Non-pigmented ciliary epithelial cell (primary cell): ENCODE measurements around the gene ASB4.

ENCODE experiments used
- DNase-seq: peaks from one replicate; pipeline ENCODE4 v3.0.0-alpha.2; 2010; ENCODE audit warnings: low read depth

ASB4 gene

GRCh38 chr7:95553939-95554338 is 68.2 kb downstream of the ASB4 start:
- no peak for DNase-seq

GRCh38 chr7:95556777-95557176 is 71.0 kb downstream of the ASB4 start:
- no peak for DNase-seq

GRCh38 chr7:95558864-95559263 is 73.1 kb downstream of the ASB4 start:
- DNase-seq, result no peak

GRCh38 chr7:95560674-95561073 is 74.9 kb downstream of the ASB4 start:
- DNase-seq, result no peak

GRCh38 chr7:95569720-95570119 is 84.0 kb downstream of the ASB4 start:
- DNase-seq, result no peak

GRCh38 chr7:95577137-95577536 is 91.4 kb downstream of the ASB4 start:
- no peak for DNase-seq

- no peak for DNase-seq
Observed at GRCh38 chr7:95578299-95578855, 92.6 kb downstream of the ASB4 start.

GRCh38 chr7:95579318-95579717 is 93.6 kb downstream of the ASB4 start:
- no peak for DNase-seq

- DNase-seq, result no peak
Observed at GRCh38 chr7:95581467-95581866, 95.7 kb downstream of the ASB4 start.

GRCh38 chr7:95582578-95583293 is 97.0 kb downstream of the ASB4 start:
- no peak for DNase-seq

GRCh38 chr7:95583834-95584621 is 98.3 kb downstream of the ASB4 start:
- no peak for DNase-seq

- no peak for DNase-seq
Observed at GRCh38 chr7:95584769-95585425, 99.2 kb downstream of the ASB4 start.

GRCh38 chr7:95585426-95585789 is 99.7 kb downstream of the ASB4 start:
- no peak for DNase-seq

GRCh38 chr7:95586951-95587301 is 101.2 kb downstream of the ASB4 start:
- DNase-seq, result no peak

- no peak for DNase-seq
Observed at GRCh38 chr7:95589031-95589430, 103.3 kb downstream of the ASB4 start.

GRCh38 chr7:95589766-95590165 is 104.0 kb downstream of the ASB4 start:
- DNase-seq, result no peak
